SU-DHL-6 (cell line): Measurements from ENCODE around the gene RAG2.

ENCODE experiments used
- H2AFZ ChIP-seq: fragments of 200-600 bp; sonication (generic); 2 replicates; pipeline ENCODE4 v1.6.1; 2014; ENCODE audit warnings: low read depth, mild to moderate bottlenecking, moderate library complexity, mixed read lengths, antibody characterized with exemption, low read length; ENCODE audit not compliant: severe bottlenecking
- H3F3A ChIP-seq: fragments of 200-600 bp; shearing (Covaris generic); 2 replicates; pipeline ENCODE4 v1.6.0; 2016; ENCODE audit warnings: antibody characterized with exemption, mild to moderate bottlenecking; ENCODE audit not compliant: insufficient read depth
- H3K27ac ChIP-seq: fragments of 200-600 bp; sonication (generic); 2 replicates; pipeline ENCODE4 v1.5.1; 2016; ENCODE audit warnings: low read depth, mild to moderate bottlenecking, low read length, moderate library complexity, mixed read lengths
- H3K27me3 ChIP-seq: fragments of 200-600 bp; sonication (generic), shearing (Covaris generic); 2 replicates; pipeline ENCODE4 v1.6.0; 2014; ENCODE audit warnings: mild to moderate bottlenecking, low read length
- H3K36me3 ChIP-seq: fragments of 200-600 bp; sonication (generic); 2 replicates; pipeline ENCODE4 v1.6.1; 2014; ENCODE audit warnings: mild to moderate bottlenecking, low read length, mixed read lengths
- H3K4me2 ChIP-seq: fragments of 300-600, 200-600 bp; shearing (Covaris generic), sonication (generic); 2 replicates; pipeline ENCODE4 v1.6.0; 2014; ENCODE audit warnings: low read length, low read depth, mild to moderate bottlenecking; ENCODE audit not compliant: poor library complexity, severe bottlenecking
- H3K4me3 ChIP-seq: fragments of 200-600 bp; sonication (generic); 2 replicates; pipeline ENCODE4 v1.5.1; 2014; ENCODE audit warnings: antibody characterized with exemption, low read length, mild to moderate bottlenecking, mixed read lengths; ENCODE audit not compliant: insufficient read depth, poor library complexity, severe bottlenecking
- H3K79me2 ChIP-seq: fragments of 200-600 bp; sonication (generic); 2 replicates; pipeline ENCODE4 v1.6.1; 2014; ENCODE audit warnings: mild to moderate bottlenecking, low read length, moderate library complexity; ENCODE audit not compliant: insufficient read depth
- H3K9ac ChIP-seq: fragments of 200-600 bp; sonication (generic); 2 replicates; pipeline ENCODE4 v1.7.0; 2014; ENCODE audit warnings: mild to moderate bottlenecking, low read length
- H3K9me2 ChIP-seq: fragments of 200-600 bp; sonication (generic); replicated peaks from 2 replicates; pipeline ENCODE4 v1.6.1; 2014; ENCODE audit warnings: low read length; ENCODE audit not compliant: insufficient read depth
- H3K9me3 ChIP-seq: fragments of 200-600 bp; sonication (generic); 2 replicates; pipeline ENCODE4 v1.6.1; 2014; ENCODE audit warnings: low read length, mixed read lengths; ENCODE audit not compliant: insufficient read depth
- H4K20me1 ChIP-seq: fragments of 200-600 bp; sonication (generic); 2 replicates; pipeline ENCODE4 v1.6.1; 2014; ENCODE audit warnings: low read depth, mild to moderate bottlenecking, antibody characterized with exemption, low read length, moderate library complexity, mixed read lengths
- CTCF ChIP-seq: fragments of 200-600 bp; sonication (generic); IDR thresholded peaks from one replicate; pipeline ENCODE4 v1.5.1; 2017; ENCODE audit warnings: antibody characterized with exemption, mild to moderate bottlenecking, low read length, moderate library complexity; ENCODE audit not compliant: insufficient read depth, poor library complexity, severe bottlenecking
- EZH2phosphoT487 ChIP-seq: fragments of 200-600 bp; sonication (generic), shearing (Covaris generic); conservative IDR thresholded peaks from 2 replicates; pipeline ENCODE4 v1.6.1; 2018; ENCODE audit warnings: mild to moderate bottlenecking, antibody characterized with exemption, low read length, moderate library complexity, mixed read lengths

Gene RAG2

GRCh38 chr11:36622431-36623136 is 24.5 kb upstream of the RAG2 start:
- no peaks in the 10 kb centered on the region for H4K20me1 ChIP-seq
- no peak overlapping the region for H2AFZ ChIP-seq
- no peaks in the 10 kb centered on the region for H3K9me2 ChIP-seq
- TF ChIP-seq EZH2phosphoT487, result no peak
- TF ChIP-seq CTCF, result no peak
- no peaks in the 10 kb centered on the region for H3K79me2 ChIP-seq
- H3K9ac ChIP-seq, result no peak overlapping the region
- H3F3A ChIP-seq, result no peaks in the 10 kb centered on the region
- no peaks in the 10 kb centered on the region for H3K27me3 ChIP-seq
- H3K36me3 ChIP-seq, result no peaks in the 10 kb centered on the region
- H3K4me3 ChIP-seq, result no peak overlapping the region
- H3K4me2 ChIP-seq, result no peak overlapping the region
- no peak overlapping the region for H3K27ac ChIP-seq
- no peaks in the 10 kb centered on the region for H3K9me3 ChIP-seq

GRCh38 chr11:36620246-36620645 is 22.2 kb upstream of the RAG2 start:
- Histone ChIP-seq H2AFZ (no peak overlapping the region), H3K9me3 (no peaks in the 10 kb centered on the region), H3K79me2 (no peaks in the 10 kb centered on the region), H3K36me3 (no peaks in the 10 kb centered on the region), H3K9ac (no peak overlapping the region), H3K4me3 (no peak overlapping the region), H3K27me3 (no peaks in the 10 kb centered on the region), H3K27ac (no peak overlapping the region), H3K4me2 (no peak overlapping the region), H3F3A (no peaks in the 10 kb centered on the region), H3K9me2 (no peaks in the 10 kb centered on the region), H4K20me1 (no peaks in the 10 kb centered on the region)
- TF ChIP-seq CTCF (no peak), EZH2phosphoT487 (no peak)

GRCh38 chr11:36619502-36619901 is 21.5 kb upstream of the RAG2 start:
- Histone ChIP-seq H3K27ac (no peak overlapping the region), H2AFZ (no peak overlapping the region), H3K27me3 (no peaks in the 10 kb centered on the region), H3K4me2 (no peak overlapping the region), H3K79me2 (no peaks in the 10 kb centered on the region), H3F3A (no peaks in the 10 kb centered on the region), H3K9me2 (no peaks in the 10 kb centered on the region), H3K9ac (no peak overlapping the region), H3K36me3 (no peaks in the 10 kb centered on the region), H4K20me1 (no peaks in the 10 kb centered on the region), H3K4me3 (no peak overlapping the region), H3K9me3 (no peaks in the 10 kb centered on the region)
- TF ChIP-seq CTCF (no peak), EZH2phosphoT487 (no peak)
